GM21737 (cell line): ENCODE results near the gene LTV1.
"Not testable (repeated sequence)": the region's sequence is repeated elsewhere in the genome, so short reads cannot be mapped to it uniquely, and the experiment has no call there.

ENCODE experiments used
- ATAC-seq: cut with Tn5 transposase; IDR thresholded peaks from one replicate; pipeline ENCODE4 v1.9.1; 2021; ENCODE audit warnings: mild to moderate bottlenecking, moderate library complexity; ENCODE audit not compliant: unreplicated experiment

Gene LTV1

DNA sequence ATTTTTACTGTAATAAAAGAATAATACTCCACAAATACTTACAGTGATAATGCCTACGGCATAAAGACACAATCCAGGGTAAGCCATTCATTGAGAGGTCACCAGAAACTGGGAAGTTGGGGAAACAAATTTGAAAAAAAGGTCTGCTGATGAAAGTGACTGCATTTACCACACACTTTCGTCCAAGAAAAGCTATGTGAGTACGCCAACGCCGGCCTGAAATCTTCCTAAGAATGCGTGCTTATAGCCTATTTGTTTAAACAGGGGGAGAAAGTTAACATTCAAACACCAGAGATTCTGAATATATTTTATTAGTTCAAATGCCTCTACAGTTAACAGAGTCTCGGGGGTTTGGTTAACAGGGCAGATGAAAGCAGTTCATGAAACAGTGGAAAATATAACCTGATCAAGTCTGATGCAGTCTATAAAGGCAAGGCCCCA is 657 bp upstream of the LTV1 start:
- ATAC-seq = no peak

DNA sequence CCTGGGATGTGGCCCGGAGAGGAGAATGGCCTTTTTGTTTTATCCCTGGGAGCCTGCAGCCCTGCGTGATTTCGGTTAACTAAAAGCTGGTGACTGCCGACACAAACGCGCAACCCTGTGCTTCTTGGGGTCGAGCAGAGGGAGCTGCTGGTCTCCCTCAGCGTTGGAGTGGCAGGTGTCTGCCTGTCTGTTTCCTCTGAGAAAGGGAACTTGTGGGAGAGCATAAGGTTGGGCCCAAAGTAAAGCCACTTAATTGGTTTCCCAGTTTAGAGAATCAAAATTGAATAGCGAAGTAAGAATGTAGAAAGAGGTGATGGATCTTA is 500 bp downstream of the LTV1 start:
- ATAC-seq = peak; percentile 8

DNA sequence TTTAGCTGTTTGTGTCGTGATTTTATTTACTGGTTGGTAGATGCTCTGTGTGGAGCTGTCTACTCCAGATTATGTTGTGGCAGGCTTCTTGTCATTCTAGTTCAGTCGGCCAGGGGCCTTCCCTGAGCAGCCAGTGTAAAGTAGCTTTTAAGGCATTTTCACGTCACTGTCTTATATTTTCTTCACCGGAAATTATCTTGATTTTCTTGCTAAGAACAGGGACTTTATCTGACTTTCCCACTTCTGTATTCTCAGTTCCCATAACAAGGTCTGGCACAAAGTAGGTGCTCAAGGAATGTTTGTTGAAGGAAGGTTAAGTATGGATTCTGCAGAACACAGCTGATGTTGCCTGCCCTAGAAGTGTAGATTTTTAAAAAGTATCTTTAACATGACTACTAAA is 868 bp downstream of the LTV1 start:
- ATAC-seq = no peak

DNA sequence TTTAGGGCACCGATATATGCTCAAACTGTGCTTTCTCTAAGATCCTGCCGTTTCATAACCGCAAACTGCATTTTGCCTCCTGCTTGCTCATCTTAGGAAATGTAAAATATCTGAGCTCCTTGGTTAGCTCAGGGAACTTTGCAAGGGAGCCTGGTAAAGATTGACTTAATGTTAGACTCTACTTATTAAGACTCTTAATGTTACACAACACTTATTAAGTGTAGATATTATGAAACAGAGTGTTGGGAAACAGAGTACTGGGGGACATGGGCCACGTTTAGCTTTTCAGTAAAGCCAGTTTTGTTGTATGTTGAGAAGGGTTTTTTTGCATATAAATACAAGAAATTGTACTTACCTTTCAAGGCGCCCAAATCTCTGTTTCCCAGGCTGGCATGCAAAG is 1.9 kb downstream of the LTV1 start:
- ATAC-seq = no peak

DNA sequence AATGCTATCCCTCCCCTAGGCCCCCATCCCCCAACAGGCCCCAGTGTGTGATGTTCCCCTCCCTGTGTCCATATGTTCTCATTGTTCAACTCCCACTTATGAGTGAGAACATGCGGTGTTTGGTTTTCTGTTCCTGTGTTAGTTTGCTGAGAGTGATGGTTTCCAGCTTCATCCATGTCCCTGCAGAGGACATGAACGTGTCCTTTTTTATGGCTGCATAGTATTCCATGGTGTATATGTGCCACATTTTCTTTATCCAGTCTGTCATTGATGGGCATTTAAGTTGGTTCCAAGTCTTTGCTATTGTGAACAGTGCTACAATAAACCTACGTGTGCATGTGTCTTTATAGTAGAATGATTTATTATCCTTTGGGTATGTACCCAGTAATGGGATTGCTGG is 8.6 kb downstream of the LTV1 start:
- not testable (repeated sequence) for ATAC-seq

DNA sequence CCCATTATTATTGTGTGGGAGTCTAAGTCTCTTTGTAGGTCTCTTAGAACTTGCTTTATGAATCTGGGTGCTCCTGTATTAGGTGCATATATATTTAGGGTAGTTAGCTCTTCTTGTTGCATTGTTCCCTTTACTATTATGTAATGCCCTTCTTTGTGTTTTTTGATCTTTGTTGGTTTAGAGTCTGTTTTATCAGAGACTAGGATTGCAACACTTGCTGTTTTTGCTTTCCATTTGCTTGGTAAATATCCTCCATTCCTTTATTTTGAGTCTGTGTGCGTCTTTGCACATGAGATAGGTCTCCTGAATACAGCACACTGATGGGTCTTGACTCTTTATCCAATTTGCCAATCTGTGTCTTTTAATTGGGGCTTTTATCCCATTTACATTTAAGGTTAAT is 11.9 kb downstream of the LTV1 start:
- not testable (repeated sequence) for ATAC-seq

DNA sequence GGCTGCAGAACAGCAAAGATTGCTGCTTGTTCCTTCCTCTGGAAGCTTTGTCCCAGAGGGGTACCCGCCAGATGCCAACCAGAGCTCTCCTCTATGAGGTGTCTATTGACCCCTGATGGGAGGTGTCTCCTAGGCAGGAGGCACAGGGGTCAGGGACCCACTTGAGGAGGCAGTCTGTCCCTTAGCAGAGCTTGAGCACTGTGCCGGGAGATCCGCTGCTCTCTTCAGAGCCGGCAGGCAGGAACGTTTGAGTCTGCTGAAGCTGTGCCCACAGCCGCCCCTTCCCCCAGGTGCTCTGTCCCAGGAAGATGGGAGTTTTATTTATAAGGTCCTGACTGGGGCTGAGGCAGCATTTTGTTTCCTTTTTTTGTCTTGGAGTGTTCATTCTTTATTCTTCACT is 13.6 kb downstream of the LTV1 start:
- not testable (repeated sequence) for ATAC-seq

DNA sequence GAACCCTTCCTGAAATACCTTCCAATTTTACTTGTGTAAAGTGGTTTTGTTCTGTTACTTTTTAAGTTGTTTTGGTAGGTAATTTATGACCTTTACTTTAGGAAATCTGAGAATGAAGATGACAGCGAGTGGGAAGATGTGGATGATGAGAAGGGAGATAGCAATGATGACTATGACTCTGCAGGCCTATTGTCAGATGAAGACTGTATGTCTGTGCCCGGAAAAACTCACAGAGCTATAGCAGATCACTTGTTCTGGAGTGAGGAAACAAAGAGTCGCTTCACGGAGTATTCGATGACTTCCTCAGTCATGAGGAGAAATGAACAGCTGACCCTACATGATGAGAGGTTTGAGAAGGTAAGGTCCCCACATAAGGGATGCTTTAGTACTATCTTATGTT is 14.5 kb downstream of the LTV1 start:
- ATAC-seq = no peak

DNA sequence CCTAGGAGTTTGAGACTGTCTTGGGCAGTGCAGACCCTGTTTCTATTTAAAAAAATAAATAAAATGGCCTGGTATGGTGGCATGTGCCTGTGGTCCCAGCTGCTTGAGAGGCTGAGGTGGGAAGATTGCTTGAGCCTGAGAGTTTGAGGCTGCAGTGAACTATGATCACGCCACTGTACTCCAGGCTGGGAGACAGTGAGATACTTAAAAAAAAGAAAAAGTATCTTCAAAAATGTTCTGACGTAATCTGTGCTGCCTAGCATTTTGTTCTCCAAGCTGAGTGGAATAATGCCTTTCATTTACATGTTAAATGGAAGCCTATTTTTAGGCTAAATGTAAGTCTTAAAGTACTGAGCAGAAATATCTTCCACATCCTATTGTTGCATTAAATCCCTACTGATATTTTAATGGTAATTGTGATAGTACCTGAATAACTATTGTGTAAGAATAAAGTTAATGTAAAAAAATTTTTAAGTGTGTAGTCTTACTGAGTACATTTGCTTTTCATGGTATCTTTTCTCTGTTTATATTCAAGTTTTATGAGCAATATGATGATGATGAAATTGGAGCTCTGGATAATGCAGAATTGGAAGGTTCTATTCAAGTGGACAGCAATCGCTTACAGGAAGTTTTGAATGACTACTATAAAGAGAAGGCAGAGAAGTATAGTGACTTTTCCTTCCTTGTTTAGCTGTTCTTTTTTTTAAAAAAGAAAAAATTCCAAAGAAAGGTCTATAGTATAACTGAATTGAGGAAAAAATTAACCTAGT is 16.9 kb downstream of the LTV1 start:
- ATAC-seq = no peak

DNA sequence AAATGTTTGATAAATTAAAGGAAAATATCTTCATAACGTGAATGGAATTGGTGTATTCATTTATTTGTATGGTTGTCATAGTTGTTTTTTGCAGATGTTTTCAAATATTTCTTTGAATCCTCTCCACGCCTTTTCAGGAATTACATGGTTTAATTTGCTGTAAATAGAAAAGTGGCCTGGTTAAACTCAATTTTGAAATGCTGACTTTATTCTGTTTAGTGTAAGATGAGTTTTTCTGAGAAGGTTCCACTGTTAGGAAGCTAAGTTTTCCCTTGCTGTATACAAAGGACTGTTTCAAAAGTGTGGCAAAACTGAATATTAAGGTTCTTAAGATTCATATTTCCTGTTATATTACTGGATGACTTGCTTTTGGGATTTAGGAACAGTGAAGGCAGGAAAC is 20.6 kb downstream of the LTV1 start:
- no peak for ATAC-seq

DNA sequence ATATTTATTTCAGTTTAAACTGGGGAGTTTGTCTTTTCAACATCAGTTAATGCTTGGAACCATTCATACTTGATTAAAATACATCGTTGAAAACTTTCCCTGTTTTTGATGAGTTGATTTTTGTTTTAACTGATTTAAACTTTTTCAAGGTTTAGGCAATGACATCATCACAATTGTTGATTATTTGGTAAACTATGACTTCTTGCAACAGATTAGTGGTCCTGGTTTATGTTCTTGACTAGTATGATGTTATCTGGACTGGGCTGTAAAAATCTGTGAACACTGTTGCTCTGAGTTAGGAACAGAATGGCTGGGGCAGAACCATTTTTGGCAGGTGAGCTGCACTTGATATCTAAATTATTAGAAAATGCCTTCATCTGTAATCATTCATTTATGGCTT is 21.1 kb downstream of the LTV1 start, which contains the start of gene ZC2HC1B:
ZC2HC1B (plus strand) TSS at position 241 of the 400 bp plus-strand sequence; CDS start at position 307, 66 bp downstream.
- ATAC-seq = no peak

DNA sequence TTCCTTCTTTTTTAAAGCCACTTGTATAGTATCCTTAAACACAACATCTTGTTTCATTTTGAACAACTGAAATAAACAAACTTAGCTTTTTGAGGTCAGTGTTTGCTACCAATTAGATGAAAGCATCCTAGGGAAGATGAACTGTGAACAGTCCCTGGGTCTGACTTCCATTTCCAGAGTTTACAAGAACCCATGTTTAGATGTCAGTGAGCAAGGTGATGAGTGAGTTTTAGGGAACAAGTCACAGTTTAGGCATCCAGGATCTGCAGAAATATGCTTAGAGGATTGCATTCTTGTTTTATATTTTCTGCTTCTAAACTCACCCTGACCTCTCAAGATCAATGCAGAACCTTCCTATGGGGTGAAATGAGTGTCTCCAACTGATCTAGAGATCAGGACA is 24.1 kb downstream of the LTV1 start:
- ATAC-seq = no peak

DNA sequence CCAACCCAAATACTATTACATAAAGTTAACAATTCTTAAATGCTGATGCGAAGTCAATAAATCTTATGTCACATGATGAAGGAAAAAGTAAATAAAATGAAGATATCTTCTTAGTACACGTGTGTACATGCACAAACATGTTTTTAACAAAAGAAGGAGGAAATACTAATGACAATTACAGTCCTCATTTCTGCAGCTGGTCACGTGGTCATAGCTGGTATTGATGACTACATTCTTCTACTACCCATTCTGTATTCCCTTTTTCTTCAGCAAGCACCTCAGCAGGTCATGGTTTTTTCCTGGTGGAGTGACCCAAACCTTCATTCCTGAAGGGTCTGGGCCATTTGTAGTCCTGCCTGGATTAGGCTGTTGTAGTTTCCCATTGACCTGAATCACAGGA is 25.7 kb downstream of the LTV1 start:
- ATAC-seq = not testable (repeated sequence)

DNA sequence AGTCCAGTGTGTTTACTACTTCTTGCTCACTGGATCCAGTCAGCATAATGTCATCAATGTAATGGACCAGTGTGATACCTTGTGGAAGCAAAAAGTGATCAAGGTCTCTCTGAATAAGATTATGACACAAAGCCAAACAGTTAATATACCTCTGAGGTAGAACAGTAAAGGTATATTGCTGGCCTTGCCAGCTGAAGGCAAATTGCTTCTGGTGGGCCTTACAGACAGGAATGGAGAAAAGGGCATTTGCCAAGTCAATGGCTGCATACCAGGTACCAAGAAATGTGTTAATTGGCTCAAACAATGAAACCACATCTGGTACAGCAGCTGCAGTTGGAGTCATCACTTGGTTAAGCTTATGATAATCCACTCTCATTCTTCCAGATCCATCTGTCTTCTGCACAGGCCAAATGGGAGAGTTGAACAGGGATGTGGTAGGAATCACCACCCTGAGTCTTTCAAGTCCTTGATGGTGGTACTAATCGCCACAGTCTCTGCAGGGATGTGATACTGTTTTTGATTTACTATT is 28.1 kb downstream of the LTV1 start:
- not testable (repeated sequence) for ATAC-seq

DNA sequence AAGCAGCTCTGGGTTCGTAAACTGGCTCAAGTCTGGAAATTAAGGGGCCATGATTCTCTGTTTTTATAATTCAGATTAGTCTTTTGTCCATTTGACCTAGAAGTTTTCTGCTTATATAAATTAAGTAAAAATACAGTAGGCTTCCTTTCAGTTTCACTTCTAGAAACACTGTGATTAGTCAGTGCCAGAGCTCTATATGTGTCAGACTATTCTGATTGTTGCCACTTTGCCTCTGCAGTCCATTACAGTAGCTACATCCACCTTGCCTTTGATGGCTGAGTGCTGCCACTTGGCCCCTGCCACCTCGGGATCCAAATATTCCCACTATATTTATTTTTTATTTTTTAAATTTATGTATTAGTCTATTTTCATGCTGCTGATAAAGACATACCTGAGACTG is 29.1 kb downstream of the LTV1 start:
- ATAC-seq = peak; percentile 88

DNA sequence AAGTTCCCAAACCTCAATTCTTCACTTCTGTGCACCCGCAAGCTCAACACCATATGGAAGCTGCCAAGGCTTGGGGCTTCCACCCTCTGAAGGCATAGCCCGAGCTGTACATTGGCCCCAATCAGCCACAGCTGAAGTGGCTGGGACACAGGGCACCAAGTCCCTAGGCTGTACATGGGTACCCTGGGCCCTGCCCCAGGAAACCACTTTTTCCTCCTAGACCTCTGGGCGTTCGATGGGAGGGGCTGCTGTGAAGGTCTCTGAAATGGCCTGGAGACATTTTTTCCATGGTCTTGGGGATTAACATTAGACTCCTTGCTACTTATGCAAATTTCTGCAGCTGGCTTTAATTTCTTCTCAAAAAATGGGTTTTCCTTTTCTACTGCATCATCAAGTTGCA is 30.5 kb downstream of the LTV1 start:
- not testable (repeated sequence) for ATAC-seq

DNA sequence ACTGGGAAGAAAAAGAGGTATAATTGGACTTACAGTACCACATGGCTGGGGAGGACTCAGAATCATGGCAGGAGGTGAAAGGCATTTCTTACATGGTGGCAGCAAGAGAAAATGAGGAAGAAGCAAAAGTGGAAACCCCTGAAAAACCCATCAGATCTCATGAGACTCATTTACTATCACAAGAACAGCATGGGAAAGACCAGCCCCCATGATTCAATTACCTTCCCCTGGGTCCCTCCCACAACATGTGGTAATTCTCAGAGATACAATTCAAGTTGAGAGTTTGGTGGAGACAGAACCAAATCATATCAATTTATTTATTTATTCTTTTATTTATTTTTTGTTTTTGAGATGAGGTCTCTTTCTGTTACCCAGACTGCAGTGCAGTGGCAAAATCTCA is 31.4 kb downstream of the LTV1 start:
- not testable (repeated sequence) for ATAC-seq

DNA sequence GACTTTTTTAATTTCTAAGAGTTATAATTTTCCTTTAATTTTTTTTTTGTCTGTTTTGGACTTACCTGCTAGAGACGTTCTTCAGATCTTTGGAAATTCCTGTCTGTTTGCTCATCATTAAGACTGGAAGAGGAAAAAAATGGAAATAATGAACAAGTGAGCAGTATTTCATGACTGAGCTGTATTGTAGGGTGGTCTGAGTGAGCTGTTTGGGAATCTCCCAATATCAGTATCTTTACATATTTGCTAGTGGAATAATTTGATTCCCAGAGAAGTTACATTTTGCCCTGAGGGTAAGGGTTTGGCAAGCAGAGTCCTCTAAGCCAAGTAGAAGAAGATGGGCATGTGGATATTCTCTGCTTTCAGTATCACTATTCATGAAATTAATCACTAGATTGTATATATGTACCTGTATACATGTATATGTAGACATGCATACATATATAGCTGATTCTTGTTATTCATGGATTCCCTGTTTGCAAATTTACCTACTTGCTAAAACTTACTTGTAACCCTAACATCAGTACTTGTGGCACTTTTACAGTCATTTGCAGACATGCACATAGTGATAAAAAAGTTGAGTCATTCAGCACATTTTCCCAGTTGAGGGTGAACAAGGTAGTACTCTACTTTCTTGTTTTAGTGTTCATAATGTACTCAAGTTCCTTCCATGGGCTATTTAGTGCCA is 34.6 kb downstream of the LTV1 start:
- no peak for ATAC-seq

DNA sequence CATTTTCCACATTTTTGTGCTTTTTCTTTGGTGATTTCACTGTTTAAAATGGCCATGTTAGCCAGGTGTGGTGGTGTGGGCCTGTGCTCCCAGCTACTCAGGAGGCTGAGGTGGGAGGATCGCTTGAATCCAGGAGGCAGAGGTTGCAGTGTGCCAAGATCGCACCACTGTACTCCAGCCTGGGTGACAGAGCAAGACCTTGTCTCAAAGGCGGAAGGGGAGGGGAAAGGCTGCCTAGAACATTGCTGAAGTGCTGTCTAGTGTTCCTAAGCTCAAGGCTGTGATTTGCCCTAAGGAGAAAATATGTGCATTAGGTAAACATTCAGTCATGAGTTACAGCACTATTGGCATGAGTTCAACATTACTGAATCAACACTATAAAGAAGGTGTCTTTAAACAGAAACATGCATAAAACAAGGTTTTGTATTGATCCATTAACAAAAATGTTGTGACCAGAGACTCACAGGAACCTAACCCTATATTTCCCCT is 35.2 kb downstream of the LTV1 start:
- no peak for ATAC-seq

DNA sequence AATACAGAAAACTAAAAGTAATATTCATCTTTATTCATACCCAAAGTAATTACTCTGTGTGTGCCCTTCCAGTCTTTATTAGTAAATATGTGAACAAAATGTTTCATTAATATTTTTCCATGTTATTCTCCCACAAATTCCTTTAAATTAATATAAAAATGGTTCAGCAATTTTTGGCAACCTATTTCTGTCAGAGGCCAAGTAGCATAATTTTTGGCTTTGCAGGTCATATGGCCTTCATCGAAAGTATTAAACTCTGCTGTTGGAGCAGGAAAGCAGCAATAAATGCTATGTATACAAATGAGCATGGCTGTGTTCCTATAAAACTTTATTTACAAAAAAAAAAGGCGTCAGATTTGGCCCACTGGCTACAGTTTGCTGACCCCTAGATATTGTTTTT is 37.3 kb downstream of the LTV1 start:
- ATAC-seq = no peak

DNA sequence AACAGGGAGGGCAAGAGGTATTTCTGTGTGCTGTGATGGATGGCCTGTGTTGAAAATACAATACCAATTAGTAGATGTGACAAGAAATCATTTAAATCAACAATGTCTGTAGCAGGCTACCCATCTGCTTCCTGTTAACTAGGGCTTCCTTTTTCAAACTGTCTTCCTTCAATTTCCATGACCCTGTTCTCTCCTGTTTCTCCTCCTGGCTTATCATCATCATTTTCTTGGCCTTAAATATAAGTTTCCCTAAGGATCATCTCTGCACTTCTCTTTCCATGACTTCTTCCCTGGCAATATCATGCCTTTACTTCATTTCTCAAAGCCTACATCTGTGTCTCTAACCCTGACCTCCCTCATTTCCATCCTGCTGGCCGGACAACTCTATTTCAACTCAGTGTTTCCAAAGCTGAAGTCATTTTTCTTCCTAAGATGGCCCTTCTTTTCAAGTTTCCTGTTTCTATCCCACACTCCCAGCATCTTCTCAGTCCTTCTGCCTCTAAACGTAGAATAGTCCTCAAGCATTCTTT is 39.3 kb downstream of the LTV1 start:
- ATAC-seq = no peak
